Upper lobe of right lung (tissue), 1 donor: ENCODE measurements around the gene PPL. TPM values are rescaled to one million over a fixed set of nuclear protein-coding genes. Genes with fewer than 3 reads are reported as not detected.

ENCODE experiments used
- ATAC-seq: fragments of 200-7000 bp; cut with Tn5 transposase; one replicate; pipeline ENCODE4 v1.9.1; 2020; ENCODE audit warnings: mild to moderate bottlenecking, moderate library complexity
- DNase-seq: peaks from one replicate; pipeline ENCODE4 v3.0.0-alpha.2; 2020
- H3K27ac ChIP-seq: fragments of 200-600 bp; one replicate; pipeline ENCODE4 v1.8.0; 2022
- H3K27me3 ChIP-seq: fragments of 200-600 bp; one replicate; pipeline ENCODE4 v1.8.0; 2022; ENCODE audit warnings: mild to moderate bottlenecking
- H3K36me3 ChIP-seq: fragments of 200-600 bp; one replicate; pipeline ENCODE4 v1.8.0; 2022
- H3K4me1 ChIP-seq: fragments of 200-600 bp; one replicate; pipeline ENCODE4 v1.8.0; 2022
- H3K4me3 ChIP-seq: fragments of 200-600 bp; one replicate; pipeline ENCODE4 v1.8.0; 2022; ENCODE audit warnings: mild to moderate bottlenecking
- H3K9me3 ChIP-seq: fragments of 200-600 bp; one replicate; pipeline ENCODE4 v1.8.0; 2022
- intact Hi-C: fragments of 100-400 bp; cut with DNase I; formaldehyde crosslinking; loops from one replicate; pipeline ENCODE4 v1.11.0; 2022
- total RNA-seq: library from RNA; stranded (reverse); fragmentation: NEBNext Ultra II Directional; extraction: Animal tissue kit (Norgen Biotek cat#: 25700); gene quantifications from one replicate; pipeline ENCODE4 v1.2.1, GENCODE V29; 2021
- TF ChIP-seq, protein P1 (sequence below): fragments of 200-600 bp; IDR thresholded peaks from one replicate; pipeline ENCODE4 v1.8.0; 2022; ENCODE audit warnings: antibody characterized with exemption
- donor health status: DM: no; HTN: yes; CAD: no; lungs with severe emphysema.

PPL gene
- total RNA-seq, 1 donor from 2014 or later = 78.1 TPM

DNA sequence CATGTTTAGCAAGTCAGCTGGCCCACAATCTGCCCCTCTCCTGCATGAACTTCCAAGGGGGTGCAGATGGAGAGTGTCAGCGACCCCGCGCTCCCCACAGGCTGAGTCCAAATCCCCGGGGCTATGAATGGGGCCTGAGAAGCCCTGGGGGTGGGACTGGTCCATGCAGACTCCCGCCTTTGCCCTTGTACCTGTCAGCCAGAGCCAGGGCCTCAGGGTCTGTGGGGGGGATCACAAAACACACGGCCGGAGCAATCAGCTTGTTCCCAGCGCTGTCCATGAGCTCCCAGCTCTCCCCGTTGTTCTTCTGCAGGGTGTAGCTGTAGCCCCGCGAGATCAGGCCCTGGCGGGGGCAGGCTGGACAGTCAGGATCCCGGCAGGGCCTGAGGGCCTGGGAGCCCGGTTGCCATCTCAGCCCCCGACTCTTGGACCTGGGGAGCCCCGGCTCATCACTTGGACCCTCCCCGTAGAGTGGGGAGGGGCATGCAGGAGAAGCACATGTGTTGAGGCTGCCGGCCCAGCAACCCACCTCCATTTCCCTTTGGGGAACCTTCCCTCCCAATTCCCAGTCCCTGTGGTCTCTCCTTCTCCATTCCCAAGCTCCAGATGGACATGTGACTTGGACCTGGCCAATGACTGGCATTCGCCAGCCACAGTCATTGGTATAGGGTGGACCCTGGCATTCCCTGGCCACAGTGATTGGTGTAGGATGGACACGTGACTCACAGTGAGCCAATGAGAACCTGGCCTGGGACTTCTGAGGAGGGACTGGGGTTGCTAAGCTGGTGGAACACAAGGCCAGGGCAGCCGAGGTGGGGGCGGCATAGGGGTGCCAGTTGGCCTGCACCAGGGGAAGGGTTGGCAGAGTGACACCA lies 42.4 kb downstream of the PPL start:
- no peaks in the 10 kb centered on the region for H3K27me3 ChIP-seq
- H3K27ac ChIP-seq = no peak overlapping the region
- intact Hi-C loops = no loop called here
- no peaks in the 10 kb centered on the region for H3K9me3 ChIP-seq
- peaks cover 40% of the 10 kb centered on the region for H3K36me3 ChIP-seq
- H3K4me3 ChIP-seq = no peak overlapping the region
- TF ChIP-seq, protein P1, sequence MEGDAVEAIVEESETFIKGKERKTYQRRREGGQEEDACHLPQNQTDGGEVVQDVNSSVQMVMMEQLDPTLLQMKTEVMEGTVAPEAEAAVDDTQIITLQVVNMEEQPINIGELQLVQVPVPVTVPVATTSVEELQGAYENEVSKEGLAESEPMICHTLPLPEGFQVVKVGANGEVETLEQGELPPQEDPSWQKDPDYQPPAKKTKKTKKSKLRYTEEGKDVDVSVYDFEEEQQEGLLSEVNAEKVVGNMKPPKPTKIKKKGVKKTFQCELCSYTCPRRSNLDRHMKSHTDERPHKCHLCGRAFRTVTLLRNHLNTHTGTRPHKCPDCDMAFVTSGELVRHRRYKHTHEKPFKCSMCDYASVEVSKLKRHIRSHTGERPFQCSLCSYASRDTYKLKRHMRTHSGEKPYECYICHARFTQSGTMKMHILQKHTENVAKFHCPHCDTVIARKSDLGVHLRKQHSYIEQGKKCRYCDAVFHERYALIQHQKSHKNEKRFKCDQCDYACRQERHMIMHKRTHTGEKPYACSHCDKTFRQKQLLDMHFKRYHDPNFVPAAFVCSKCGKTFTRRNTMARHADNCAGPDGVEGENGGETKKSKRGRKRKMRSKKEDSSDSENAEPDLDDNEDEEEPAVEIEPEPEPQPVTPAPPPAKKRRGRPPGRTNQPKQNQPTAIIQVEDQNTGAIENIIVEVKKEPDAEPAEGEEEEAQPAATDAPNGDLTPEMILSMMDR = no peak
- ATAC-seq = peak; percentile 2
- no peaks in the 10 kb centered on the region for H3K4me1 ChIP-seq
- no peak for DNase-seq

DNA sequence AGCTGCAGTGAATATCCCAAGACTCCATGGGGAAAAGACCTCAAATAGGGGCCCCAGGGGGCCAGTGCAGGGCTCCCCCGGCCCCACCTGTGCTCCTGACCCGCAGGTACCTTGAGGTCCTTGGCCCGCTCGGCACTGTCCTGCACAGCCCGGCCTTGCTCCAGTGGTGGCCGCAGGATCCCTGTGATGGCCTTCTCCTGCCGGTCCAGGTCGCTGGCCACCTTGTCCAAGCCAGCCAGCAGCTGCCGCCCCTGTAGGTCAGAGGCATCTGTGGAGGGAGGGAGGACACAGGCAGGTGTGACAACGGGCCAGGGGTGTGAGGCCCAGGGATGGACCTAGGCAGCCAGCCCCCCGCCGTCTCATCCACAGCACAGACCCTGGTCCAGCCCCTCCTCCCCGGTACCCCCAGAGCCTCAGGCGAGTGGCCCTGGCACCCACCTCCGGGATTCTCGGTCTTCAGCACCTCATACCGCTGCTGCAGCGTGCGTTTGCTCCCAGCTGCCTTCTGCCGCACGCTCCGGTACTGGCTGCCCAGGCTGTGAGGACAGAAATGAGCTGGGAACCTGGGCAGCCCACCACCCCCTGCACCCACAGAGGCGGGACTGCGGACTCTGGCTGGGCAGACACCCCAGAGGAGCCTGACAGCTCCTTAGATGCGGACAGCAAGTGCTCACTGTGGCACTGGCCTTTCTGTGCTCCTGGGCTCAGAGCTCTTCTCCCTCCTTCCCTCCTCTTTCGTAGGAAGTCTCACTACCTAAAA lies 43.7 kb downstream of the PPL start:
- H3K4me3 ChIP-seq = no peak overlapping the region
- DNase-seq (no peak), ATAC-seq (no peak)
- no peaks in the 10 kb centered on the region for H3K4me1 ChIP-seq
- H3K36me3 ChIP-seq = peaks cover 50% of the 10 kb centered on the region
- intact Hi-C loops = no loop called here
- TF ChIP-seq, protein P1 = no peak
- no peak overlapping the region for H3K27ac ChIP-seq
- no peaks in the 10 kb centered on the region for H3K9me3 ChIP-seq
- H3K27me3 ChIP-seq = no peaks in the 10 kb centered on the region

DNA sequence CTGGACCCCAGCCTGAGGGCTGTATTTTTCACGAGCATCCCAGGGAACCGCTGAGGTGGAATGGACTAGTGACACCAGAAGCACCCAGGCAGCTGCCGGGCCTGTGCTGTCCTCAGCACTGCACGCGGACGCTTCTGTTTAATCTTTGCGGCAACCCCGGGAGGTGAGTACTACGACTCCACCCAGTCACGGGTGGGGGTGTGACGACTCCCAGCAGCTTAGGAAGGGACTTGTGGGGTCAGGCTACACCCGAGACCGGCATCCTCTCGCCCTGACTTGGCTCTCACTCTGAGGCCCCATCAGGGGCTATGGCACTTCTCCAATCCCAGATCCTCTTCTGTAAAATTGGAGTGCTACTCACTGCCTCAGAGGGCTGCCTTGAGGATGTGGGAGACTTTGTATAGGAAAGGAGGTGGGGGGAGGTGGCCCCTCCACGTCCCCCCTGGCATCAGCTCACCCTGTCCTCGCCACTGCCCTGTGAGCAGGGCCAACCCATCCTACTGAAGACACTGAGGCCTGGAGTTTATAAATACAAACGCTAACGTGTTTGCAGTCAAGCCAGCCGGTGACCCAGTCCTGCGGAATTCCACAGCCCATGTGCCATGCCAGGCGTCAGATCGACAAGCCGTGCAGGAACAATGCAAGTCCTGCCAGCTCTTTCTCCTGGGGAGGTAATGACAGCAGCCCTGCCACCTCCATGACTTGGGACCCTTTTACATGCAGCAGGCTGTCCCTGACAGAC lies 44.4 kb downstream of the PPL start:
- Histone ChIP-seq H3K27ac (no peak overlapping the region), H3K27me3 (no peaks in the 10 kb centered on the region), H3K9me3 (no peaks in the 10 kb centered on the region), H3K4me3 (no peak overlapping the region), H3K4me1 (no peaks in the 10 kb centered on the region), H3K36me3 (peaks cover 56% of the 10 kb centered on the region)
- intact Hi-C loops = no loop called here
- TF ChIP-seq, protein P1 = no peak
- no peak for ATAC-seq
- DNase-seq = no peak

DNA sequence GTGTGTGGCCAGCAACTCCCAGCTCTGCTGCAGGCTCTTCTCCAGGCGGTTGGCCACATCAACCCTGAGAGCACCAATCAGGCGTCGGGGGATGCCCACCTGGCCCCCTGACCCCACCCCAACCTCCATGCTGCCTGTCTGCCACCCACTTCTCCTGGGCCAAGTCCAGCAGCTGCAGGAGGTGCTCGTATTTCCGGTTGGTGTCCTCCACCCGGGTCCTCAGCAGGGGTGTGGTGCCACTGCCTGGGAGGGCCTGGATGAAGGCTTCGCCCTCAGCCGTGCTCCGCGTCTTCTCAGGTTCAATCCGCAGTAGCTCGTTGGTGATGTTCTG lies 45.1 kb downstream of the PPL start:
- H3K27ac ChIP-seq = no peak overlapping the region
- no peaks in the 10 kb centered on the region for H3K27me3 ChIP-seq
- intact Hi-C loops = no loop called here
- TF ChIP-seq, protein P1 = no peak
- no peak overlapping the region for H3K4me3 ChIP-seq
- no peaks in the 10 kb centered on the region for H3K9me3 ChIP-seq
- peaks cover 61% of the 10 kb centered on the region for H3K36me3 ChIP-seq
- no peaks in the 10 kb centered on the region for H3K4me1 ChIP-seq
- no peak for DNase-seq
- ATAC-seq = no peak

DNA sequence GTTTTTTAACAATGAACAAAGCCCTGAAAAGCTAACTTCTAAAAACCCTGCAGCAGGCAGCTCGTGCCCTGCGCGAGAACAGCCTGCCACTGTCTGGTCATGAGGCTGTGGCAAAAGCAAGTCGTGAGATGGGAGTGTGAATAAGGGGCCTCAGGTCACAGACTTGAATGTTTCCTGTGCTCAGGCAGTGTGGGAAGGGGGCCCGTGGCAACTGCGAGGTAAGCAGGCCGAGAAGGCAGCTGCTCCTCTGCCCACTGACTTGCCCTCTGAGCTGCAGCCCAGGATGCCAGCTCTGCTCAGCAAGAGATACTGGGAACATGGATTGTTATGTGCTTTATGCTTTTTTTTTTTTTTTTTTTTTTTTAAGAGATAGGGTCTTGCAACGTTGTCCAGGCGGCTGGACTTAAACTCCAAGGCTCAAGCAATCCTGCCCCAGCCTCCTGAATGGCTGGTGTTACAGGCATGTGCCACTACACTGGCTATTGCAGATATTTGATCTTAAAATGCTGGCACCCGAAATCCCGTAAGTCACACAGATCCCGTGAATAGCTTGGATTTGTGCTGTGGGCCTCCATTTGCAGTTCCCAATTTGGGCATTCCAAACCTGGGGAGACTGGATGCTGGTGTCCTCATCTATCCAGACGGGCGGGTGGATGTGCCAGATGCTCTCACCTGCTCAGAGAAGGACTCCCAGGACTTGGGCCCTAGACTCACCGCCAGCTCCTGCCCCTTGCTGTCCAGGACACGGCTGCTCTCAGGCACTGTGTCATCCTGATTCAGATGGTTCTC lies 45.7 kb downstream of the PPL start:
- no peak for ATAC-seq
- Histone ChIP-seq H3K4me1 (no peaks in the 10 kb centered on the region), H3K9me3 (no peaks in the 10 kb centered on the region), H3K27ac (no peak overlapping the region), H3K36me3 (peaks cover 66% of the 10 kb centered on the region), H3K27me3 (no peaks in the 10 kb centered on the region), H3K4me3 (no peak overlapping the region)
- no peak for DNase-seq
- intact Hi-C loops = no loop called here
- TF ChIP-seq, protein P1 = no peak
